Measurements from ENCODE around the gene PROSER2. TPM values are rescaled to one million over a fixed set of nuclear protein-coding genes. Genes with fewer than 3 reads are reported as not detected.

The PROSER2 gene
- 0.47 TPM for total RNA-seq

GRCh38 chr10:11823122-11823988 lies at the start of gene PROSER2:
TSS of gene PROSER2 (plus strand) at chr10:11823356. CDS start at chr10:11852078, 28,722 bp downstream.
- DNase-seq, result no peak

GRCh38 chr10:11773761-11774441 lies 49.3 kb upstream of the PROSER2 start:
- DNase-seq, result no peak

GRCh38 chr10:11775412-11775811 lies 47.7 kb upstream of the PROSER2 start:
- no peak for DNase-seq

- no peak for DNase-seq
Measured at GRCh38 chr10:11776080-11776479, 47.1 kb upstream of the PROSER2 start.

- no peak for DNase-seq
Measured at GRCh38 chr10:11781114-11781513, 42.0 kb upstream of the PROSER2 start.

- no peak for DNase-seq
Measured at GRCh38 chr10:11782793-11783557, 40.2 kb upstream of the PROSER2 start.

- DNase-seq, result no peak
Measured at GRCh38 chr10:11783558-11783865, 39.6 kb upstream of the PROSER2 start.

GRCh38 chr10:11787374-11787773 lies 35.8 kb upstream of the PROSER2 start:
- DNase-seq, result no peak

GRCh38 chr10:11787846-11788245 lies 35.3 kb upstream of the PROSER2 start:
- no peak for DNase-seq

- DNase-seq, result no peak
Measured at GRCh38 chr10:11789306-11789705, 33.9 kb upstream of the PROSER2 start.

GRCh38 chr10:11789956-11790355 lies 33.2 kb upstream of the PROSER2 start:
- DNase-seq, result no peak

GRCh38 chr10:11793762-11794479 lies 29.2 kb upstream of the PROSER2 start:
- DNase-seq, result no peak

GRCh38 chr10:11794566-11794965 lies 28.6 kb upstream of the PROSER2 start:
- no peak for DNase-seq

- no peak for DNase-seq
Measured at GRCh38 chr10:11795101-11795920, 27.8 kb upstream of the PROSER2 start.

- no peak for DNase-seq
Measured at GRCh38 chr10:11796474-11796873, 26.7 kb upstream of the PROSER2 start.

- no peak for DNase-seq
Measured at GRCh38 chr10:11797281-11797680, 25.9 kb upstream of the PROSER2 start.

GRCh38 chr10:11797847-11798633 lies 25.1 kb upstream of the PROSER2 start:
- DNase-seq, result no peak

- DNase-seq, result no peak
Measured at GRCh38 chr10:11798845-11799735, 24.1 kb upstream of the PROSER2 start.

- DNase-seq, result no peak
Measured at GRCh38 chr10:11799736-11800080, 23.4 kb upstream of the PROSER2 start.

GRCh38 chr10:11804336-11804735 lies 18.8 kb upstream of the PROSER2 start:
- DNase-seq, result no peak

All from occipital lobe (tissue), 2 donors.